Naive thymus-derived CD4-positive, alpha-beta T cell (primary cell): ENCODE results near the gene CNN3. TPM values are rescaled to one million over a fixed set of nuclear protein-coding genes. Genes with fewer than 3 reads are reported as not detected.

Experiments used
- ATAC-seq: fragments of 150-1000 bp; cut with Tn5 transposase; 2 replicates; pipeline ENCODE4 v1.10.0; 2021; ENCODE audit warnings: mild to moderate bottlenecking, moderate library complexity
- CTCF ChIA-PET: fragments of 350-600 bp; sonication (Branson Sonifier 250); formaldehyde crosslinking; loops from one replicate; lab custom pipeline; 2021; ENCODE audit warnings: antibody characterized with exemption; lab: Charles Lee
- POLR2A ChIA-PET: fragments of 350-600 bp; sonication (Branson Sonifier 250); formaldehyde crosslinking; loops from one replicate; lab custom pipeline; 2021; ENCODE audit warnings: antibody characterized with exemption, inconsistent platforms; lab: Charles Lee
- DNase-seq, 9 donors: peaks; one replicate each; pipeline versions ENCODE4 v3.0.0 to v3.0.0-alpha.2; 2020 to 2022; ENCODE audit warnings: mixed read lengths in 1 of 9
- H3K27ac ChIP-seq: one replicate; pipeline ENCODE4 v1.7.0; 2013; ENCODE audit warnings: mild to moderate bottlenecking, low read depth, low read length, moderate library complexity
- H3K27me3 ChIP-seq, 2 donors: one replicate each; pipeline ENCODE4 v1.7.0; 2013; ENCODE audit warnings: low read length in 2 of 2, mild to moderate bottlenecking in 2 of 2, moderate library complexity in 2 of 2; ENCODE audit not compliant: control insufficient read depth in 2 of 2, insufficient read depth in 2 of 2
- H3K36me3 ChIP-seq, 3 experiments: 1 replicate in 2 of 3; 2 replicates in 1 of 3; pipeline ENCODE4 v1.7.0; 2013; ENCODE audit warnings: low read length in 3 of 3, mild to moderate bottlenecking in 3 of 3, moderate library complexity in 1 of 3; ENCODE audit not compliant: insufficient read depth in 3 of 3, control insufficient read depth in 2 of 3
- H3K4me1 ChIP-seq, 2 donors: one replicate each; pipeline ENCODE4 v1.7.0; 2013; ENCODE audit warnings: low read length in 2 of 2, mild to moderate bottlenecking in 2 of 2, moderate library complexity in 1 of 2; ENCODE audit not compliant: control insufficient read depth in 2 of 2, insufficient read depth in 2 of 2
- H3K4me3 ChIP-seq: 2 replicates; pipeline ENCODE4 v1.7.0; 2013; ENCODE audit warnings: mild to moderate bottlenecking, low read length
- H3K9me3 ChIP-seq, 3 experiments: 1 replicate in 2 of 3; 2 replicates in 1 of 3; pipeline ENCODE4 v1.7.0; 2013; ENCODE audit warnings: low read length in 3 of 3; ENCODE audit not compliant: control insufficient read depth in 2 of 3
- H3K27ac Mint-ChIP-seq, 9 donors: one replicate each; pipeline ENCODE4 v1.8.0; 2020 to 2022; ENCODE audit warnings: mixed read lengths in 9 of 9, mild to moderate bottlenecking in 8 of 9, moderate library complexity in 5 of 9, inconsistent platforms in 2 of 9
- H3K27me3 Mint-ChIP-seq, 5 donors: one replicate each; pipeline ENCODE4 v1.8.0; 2021 to 2022; ENCODE audit warnings: mixed read lengths in 5 of 5, mild to moderate bottlenecking in 1 of 5
- H3K36me3 Mint-ChIP-seq, 5 donors: one replicate each; pipeline ENCODE4 v1.8.0; 2020 to 2022; ENCODE audit warnings: mixed read lengths in 5 of 5, mild to moderate bottlenecking in 3 of 5, inconsistent platforms in 1 of 5
- H3K4me1 Mint-ChIP-seq, 7 donors: one replicate each; pipeline ENCODE4 v1.8.0; 2020 to 2022; ENCODE audit warnings: mixed read lengths in 7 of 7, mild to moderate bottlenecking in 3 of 7, inconsistent platforms in 1 of 7
- H3K4me3 Mint-ChIP-seq, 10 donors: one replicate each; pipeline ENCODE4 v1.8.0; 2020 to 2022; ENCODE audit warnings: mild to moderate bottlenecking in 10 of 10, mixed read lengths in 10 of 10, moderate library complexity in 6 of 10, inconsistent platforms in 2 of 10
- H3K9me3 Mint-ChIP-seq, 11 donors: one replicate each; pipeline ENCODE4 v1.8.0; 2020 to 2022; ENCODE audit warnings: mixed read lengths in 11 of 11, mild to moderate bottlenecking in 4 of 11, inconsistent platforms in 1 of 11, moderate library complexity in 1 of 11
- intact Hi-C, 2 donors: fragments of 100-400 bp; cut with micrococcal nuclease; formaldehyde crosslinking; loops; one replicate each; pipeline ENCODE4 v1.15.1; 2023
- polyA plus RNA-seq, 2 donors: library from polyadenylated mRNA; unstranded; fragments of 300-500 nt; fragmentation: Illumina TruSeq; gene quantifications; one replicate each; pipeline ENCODE4 v1.2.3, GENCODE V29; 2021
- total RNA-seq, 6 experiments: library from RNA in 5 of 6; stranded (reverse) in 5 of 6; gene quantifications; 1 replicate in 5 of 6; 2 replicates in 1 of 6; pipeline ENCODE4 v1.2.3 and lab custom pipeline; 2021 to 2026

The CNN3 gene
- total and polyA plus RNA-seq, 7 experiments from 2014 or later, result 4.4 to 18.2 (median 11.7) TPM

GRCh38 chr1:94934551-94934950 lies 7.6 kb upstream of the CNN3 start:
- Histone ChIP-seq H3K36me3 (no peaks in the 10 kb centered on the region), H3K4me1 (no peaks in the 10 kb centered on the region), H3K4me3 (no peak overlapping the region), H3K27me3 (no peaks in the 10 kb centered on the region), H3K27ac (no peak overlapping the region), H3K9me3 (no peaks in the 10 kb centered on the region)
- Mint-ChIP-seq H3K36me3 (peaks cover 0 to 4% (median 0%) of the 10 kb centered on the region in 5 donors), H3K27me3 (peaks cover 0 to 19% (median 5%) of the 10 kb centered on the region in 5 donors), H3K27ac (no peak overlapping the region), H3K4me3 (no peak overlapping the region), H3K9me3 (no peaks in the 10 kb centered on the region), H3K4me1 (peaks cover 3 to 19% (median 10%) of the 10 kb centered on the region in 7 donors)
- ChIA-PET POLR2A (no interaction called here), CTCF (interaction anchor here (1.6 kb wide), 1 partner anchor 10 kb away, joined by 3 read pairs; no protein-coding TSS in a partner anchor)
- intact Hi-C loops, result no loop called here
- DNase-seq, result no peak
- no peak for ATAC-seq

GRCh38 chr1:94931254-94931841 lies 4.4 kb upstream of the CNN3 start:
- ChIA-PET POLR2A (no interaction called here), CTCF (no interaction called here)
- intact Hi-C loops, result no loop called here
- Mint-ChIP-seq H3K27ac (no peak overlapping the region), H3K36me3 (peaks cover 0 to 2% (median 0%) of the 10 kb centered on the region in 5 donors), H3K9me3 (no peaks in the 10 kb centered on the region), H3K27me3 (peaks cover 0 to 35% (median 4%) of the 10 kb centered on the region in 5 donors), H3K4me3 (no peak overlapping the region), H3K4me1 (peaks cover 7 to 32% (median 16%) of the 10 kb centered on the region in 7 donors)
- DNase-seq, result no peak
- no peak overlapping the region for H3K4me3 ChIP-seq
- H3K27me3 ChIP-seq, result no peaks in the 10 kb centered on the region
- H3K36me3 ChIP-seq, result no peaks in the 10 kb centered on the region
- H3K4me1 ChIP-seq, result no peaks in the 10 kb centered on the region
- no peak for ATAC-seq
- H3K9me3 ChIP-seq, result no peaks in the 10 kb centered on the region
- H3K27ac ChIP-seq, result no peak overlapping the region

GRCh38 chr1:94929351-94930217 lies 2.7 kb upstream of the CNN3 start:
- Mint-ChIP-seq H3K9me3 (no peaks in the 10 kb centered on the region), H3K4me3 (peak overlapping the region in 1 of 10 donors; percentile 63), H3K27ac (peak overlapping the region in 1 of 9 donors; percentile 61), H3K36me3 (peaks cover 0 to 2% (median 0%) of the 10 kb centered on the region in 5 donors), H3K27me3 (peaks cover 5 to 47% (median 17%) of the 10 kb centered on the region in 5 donors), H3K4me1 (peaks cover 10 to 31% (median 21%) of the 10 kb centered on the region in 7 donors)
- POLR2A ChIA-PET, result no interaction called here
- H3K4me3 ChIP-seq, result no peak overlapping the region
- H3K4me1 ChIP-seq, result no peaks in the 10 kb centered on the region
- no peaks in the 10 kb centered on the region for H3K27me3 ChIP-seq
- H3K27ac ChIP-seq, result no peak overlapping the region
- CTCF ChIA-PET, result no interaction called here
- ATAC-seq (no peak), DNase-seq (no peak)
- no peaks in the 10 kb centered on the region for H3K9me3 ChIP-seq
- intact Hi-C loops, result loop anchor here in 1 of 2 donors (10.0 kb wide), 1 partner anchor 75 kb away; no protein-coding TSS in a partner anchor
- no peaks in the 10 kb centered on the region for H3K36me3 ChIP-seq

- Histone ChIP-seq H3K4me3 (no peak overlapping the region), H3K36me3 (no peaks in the 10 kb centered on the region), H3K27ac (no peak overlapping the region), H3K27me3 (no peaks in the 10 kb centered on the region), H3K4me1 (no peaks in the 10 kb centered on the region), H3K9me3 (no peaks in the 10 kb centered on the region)
- DNase-seq (no peak), ATAC-seq (no peak)
- no peaks in the 10 kb centered on the region for H3K9me3 Mint-ChIP-seq
- peaks cover 0 to 2% (median 0%) of the 10 kb centered on the region in 5 donors for H3K36me3 Mint-ChIP-seq
- peak overlapping the region in 5 of 9 donors; percentile 59 to 90 (median 85) for H3K27ac Mint-ChIP-seq
- peaks cover 12 to 32% (median 30%) of the 10 kb centered on the region in 7 donors for H3K4me1 Mint-ChIP-seq
- peaks cover 14 to 56% (median 26%) of the 10 kb centered on the region in 5 donors for H3K27me3 Mint-ChIP-seq
- intact Hi-C loops, result loop anchor here in 1 of 2 donors (10.0 kb wide), 1 partner anchor 74 kb away; no protein-coding TSS in a partner anchor
- CTCF ChIA-PET, result no interaction called here
- peak overlapping the region in 9 of 10 donors; percentile 86 to 95 (median 92) for H3K4me3 Mint-ChIP-seq
- POLR2A ChIA-PET, result no interaction called here
These were observed 1.5 kb upstream of the CNN3 start for GRCh38 chr1:94928293-94928939.

- peak overlapping the region; percentile 83 to 95 (median 90) for H3K4me3 Mint-ChIP-seq
- peak overlapping the region; percentile 37 to 92 (median 84) for H3K27ac Mint-ChIP-seq
- peaks cover 12 to 38% (median 34%) of the 10 kb centered on the region in 7 donors for H3K4me1 Mint-ChIP-seq
- ATAC-seq, result no peak
- Histone ChIP-seq H3K36me3 (no peaks in the 10 kb centered on the region), H3K9me3 (no peaks in the 10 kb centered on the region), H3K4me1 (no peaks in the 10 kb centered on the region), H3K27ac (peak overlapping the region; percentile 63), H3K4me3 (peak overlapping the region; percentile 39), H3K27me3 (no peaks in the 10 kb centered on the region)
- peaks cover 0 to 4% (median 0%) of the 10 kb centered on the region in 5 donors for H3K36me3 Mint-ChIP-seq
- no peaks in the 10 kb centered on the region for H3K9me3 Mint-ChIP-seq
- peak in 1 of 9 donors; percentile 7 for DNase-seq
- peaks cover 18 to 57% (median 26%) of the 10 kb centered on the region in 5 donors for H3K27me3 Mint-ChIP-seq
- CTCF ChIA-PET, result no interaction called here
- intact Hi-C loops, result loop anchor here (1.0 to 10.0 kb wide), 10 partner anchors 35 to 1081 kb away; partner anchors contain the start of genes ABCD3 (in 1 of the 2), ALG14 (in 1 of the 2) and RWDD3 (in 1 of the 2)
- POLR2A ChIA-PET, result no interaction called here
These were observed 680 bp upstream of the CNN3 start for GRCh38 chr1:94927405-94928175.
